MCF 10A (cell line): Measurements from ENCODE around the gene PRKCQ. TPM values are rescaled to one million over a fixed set of nuclear protein-coding genes. Genes with fewer than 3 reads are reported as not detected.

Source experiments
- Bru-seq: library from RNA; stranded (reverse); fragments of 400-500 nt; gene quantifications from one replicate; lab custom pipeline; 2021; lab: Mats Ljungman, UMichigan
- BruChase-seq, 2 experiments: library from RNA; stranded (reverse); fragments of 400-500 nt; gene quantifications; one replicate each; lab custom pipeline; 2021; lab: Mats Ljungman, UMichigan
- BruUV-seq: library from RNA; stranded (reverse); fragments of 400-500 nt; replicated peaks from 2 replicates; lab custom pipeline; 2021; lab: Mats Ljungman, UMichigan
- CTCF ChIA-PET: fragments of 300-600 bp; sonication (Branson Sonifier 250); formaldehyde crosslinking; extraction: SDS; loops from one replicate; lab custom pipeline; 2021; ENCODE audit warnings: antibody characterized with exemption, inconsistent platforms; lab: Yijun Ruan, JAX
- POLR2A ChIA-PET: fragments of 300-600, 350-650 bp; sonication (Branson Sonifier 250); formaldehyde crosslinking; extraction: SDS; loops from one replicate; lab custom pipeline; 2020; ENCODE audit warnings: antibody characterized with exemption, inconsistent platforms; lab: Yijun Ruan, JAX
- DNase-seq: peaks from one replicate; pipeline ENCODE4 v3.0.0-alpha.2; 2018; ENCODE audit not compliant: unreplicated experiment
- H3K27ac Mint-ChIP-seq: one replicate; pipeline ENCODE4 v1.8.0; 2022; ENCODE audit warnings: mild to moderate bottlenecking, low read depth, mixed read lengths; ENCODE audit not compliant: unreplicated experiment
- H3K27me3 Mint-ChIP-seq: one replicate; pipeline ENCODE4 v1.8.0; 2022; ENCODE audit warnings: mixed read lengths; ENCODE audit not compliant: insufficient read depth, unreplicated experiment
- H3K36me3 Mint-ChIP-seq: one replicate; pipeline ENCODE4 v1.8.0; 2022; ENCODE audit warnings: mild to moderate bottlenecking, moderate library complexity, mixed read lengths; ENCODE audit not compliant: insufficient read depth, unreplicated experiment
- H3K4me1 Mint-ChIP-seq: one replicate; pipeline ENCODE4 v1.8.0; 2022; ENCODE audit warnings: mixed read lengths; ENCODE audit not compliant: insufficient read depth, unreplicated experiment
- H3K4me3 Mint-ChIP-seq: one replicate; pipeline ENCODE4 v1.8.0; 2022; ENCODE audit warnings: mild to moderate bottlenecking, moderate library complexity, mixed read lengths; ENCODE audit not compliant: unreplicated experiment
- H3K9me3 Mint-ChIP-seq: one replicate; pipeline ENCODE4 v1.8.0; 2022; ENCODE audit warnings: mixed read lengths; ENCODE audit not compliant: unreplicated experiment
- CTCF ChIP-seq: fragments of 200-600 bp; IDR thresholded peaks from one replicate; pipeline ENCODE4 v1.8.0; 2022; ENCODE audit warnings: antibody characterized with exemption, mild to moderate bottlenecking; ENCODE audit not compliant: unreplicated experiment
- intact Hi-C: fragments of 100-400 bp; cut with micrococcal nuclease; formaldehyde crosslinking; loops from 2 replicates; pipeline ENCODE4 v1.14.1; 2022
- long read RNA-seq: library from polyadenylated mRNA; stranded (forward); transcript quantifications from one replicate; pipeline ENCODE4 v2.0.0, GENCODE V29; 2022
- total RNA-seq: library from RNA; stranded (reverse); gene quantifications from 2 replicates; pipeline ENCODE4 v1.2.3, GENCODE V29; 2022

PRKCQ gene
- total RNA-seq (0.44 and 0.52 TPM in 2 replicates), Bru-seq, nascent RNA (percentile 24 among the genes with signal in this experiment), BruChase-seq, experiment 1, labeled RNA remaining after a 6-hour chase (percentile 14 among the genes with signal in this experiment), BruChase-seq, experiment 2, labeled RNA remaining after a 2-hour chase (percentile 18 among the genes with signal in this experiment)
- long read RNA-seq, partial matches to known transcripts, result 0 of 1 reads
- long read RNA-seq, other reads (novel, unspliced or antisense), result 0 of 1 reads

DNA sequence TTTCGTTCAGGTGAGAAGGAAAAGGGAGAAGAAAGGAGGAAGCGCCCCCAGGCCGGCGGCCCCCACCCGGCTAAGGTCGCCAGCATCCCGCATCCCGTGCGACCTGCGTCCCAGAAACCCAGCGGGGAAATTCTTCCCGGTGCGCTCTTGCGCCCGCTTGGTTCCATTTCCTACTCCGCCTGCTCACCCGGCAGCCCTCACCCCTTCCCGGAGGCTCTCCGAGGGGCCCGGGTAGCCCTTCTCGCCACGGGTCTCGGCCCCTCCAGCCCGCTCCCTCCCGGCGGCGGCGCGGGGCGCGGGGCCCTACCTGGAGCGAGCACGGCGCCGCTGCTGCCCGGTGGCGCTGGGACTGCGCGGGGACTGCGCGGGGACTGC is at the start of gene PRKCQ:
Gene PRKCQ (minus strand): TSS at position 373 of the 375 bp plus-strand sequence. CDS start 65,141 bp downstream, outside the sequence.
- POLR2A ChIA-PET, result no interaction called here

GRCh38 chr10:6625428-6625827 is 45.4 kb upstream of the PRKCQ start:
- BruUV-seq, result no TSS peak
- intact Hi-C loops, result no loop called here

More for the DNA sequence above, at the start of gene PRKCQ:
- peak within 1 kb of the TSS; percentile 81 for H3K4me3 Mint-ChIP-seq
- intact Hi-C loops, result loop anchor here (1.0 kb wide), 4 partner anchors 68 to 163 kb away; no protein-coding TSS in a partner anchor
- DNase-seq, result peak; percentile 17
- peak within 1 kb of the TSS; percentile 49 for H3K27ac Mint-ChIP-seq
- TF ChIP-seq CTCF, result no peak
- no peaks in the 10 kb centered on the region for H3K9me3 Mint-ChIP-seq
- no peaks in the 10 kb centered on the region for H3K4me1 Mint-ChIP-seq
- peaks cover 33% of the 10 kb centered on the region for H3K27me3 Mint-ChIP-seq
- CTCF ChIA-PET, result interaction anchor here (0.8 to 2.8 kb wide), 5 partner anchors 16 to 88 kb away, joined by 3 to 24 read pairs (median 4); no protein-coding TSS in a partner anchor
- BruUV-seq, result no TSS peak
- peaks cover 4% of the 10 kb centered on the region for H3K36me3 Mint-ChIP-seq

DNA sequence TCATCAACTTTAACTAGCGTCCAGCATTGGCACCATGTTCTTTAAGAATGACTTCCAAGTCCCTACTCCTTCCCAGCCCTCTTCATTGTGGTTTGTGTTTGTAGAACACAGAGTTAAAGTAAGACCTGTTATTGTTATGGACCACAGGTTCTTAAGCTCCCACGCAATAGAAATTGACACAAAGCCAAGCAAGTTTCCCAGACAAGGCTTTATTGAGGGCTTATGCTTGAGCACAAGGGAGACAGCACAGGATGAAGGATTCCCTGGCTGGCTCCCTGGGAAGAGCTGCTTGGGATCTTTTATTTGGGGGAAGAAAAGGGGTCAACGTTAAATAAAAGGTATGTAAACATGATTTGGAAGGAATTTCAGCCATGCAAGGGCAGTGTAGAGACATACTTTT is 44.3 kb upstream of the PRKCQ start:
- BruUV-seq, result no TSS peak
- H3K4me3 Mint-ChIP-seq, result no peak overlapping the region
- intact Hi-C loops, result no loop called here
- H3K9me3 Mint-ChIP-seq, result no peaks in the 10 kb centered on the region
- no peak overlapping the region for H3K27ac Mint-ChIP-seq
- H3K27me3 Mint-ChIP-seq, result peaks cover 41% of the 10 kb centered on the region
- no peak for TF ChIP-seq CTCF
- H3K4me1 Mint-ChIP-seq, result no peaks in the 10 kb centered on the region
- no peaks in the 10 kb centered on the region for H3K36me3 Mint-ChIP-seq
- no peak for DNase-seq
- ChIA-PET CTCF (interaction anchor here (0.6 kb wide), 1 partner anchor 808 kb away, joined by 3 read pairs; no protein-coding TSS in a partner anchor), POLR2A (interaction anchor here (0.6 kb wide), 1 partner anchor 62 kb away, joined by 3 read pairs; no protein-coding TSS in a partner anchor)

More at GRCh38 chr10:6625428-6625827, 45.4 kb upstream of the PRKCQ start:
- Mint-ChIP-seq H3K27ac (no peak overlapping the region), H3K4me1 (no peaks in the 10 kb centered on the region), H3K4me3 (no peak overlapping the region), H3K9me3 (no peaks in the 10 kb centered on the region), H3K36me3 (no peaks in the 10 kb centered on the region), H3K27me3 (peaks cover 41% of the 10 kb centered on the region)
- POLR2A ChIA-PET, result no interaction called here
- CTCF ChIA-PET, result no interaction called here
- no peak for TF ChIP-seq CTCF
- no peak for DNase-seq

GRCh38 chr10:6622921-6623320 is 42.8 kb upstream of the PRKCQ start:
- ChIA-PET CTCF (interaction anchor here (0.6 to 1.4 kb wide), 3 partner anchors 222 to 382 kb away, joined by 3 to 5 read pairs (median 4); no protein-coding TSS in a partner anchor), POLR2A (interaction anchor here (1.3 kb wide), 1 partner anchor 12 kb away, joined by 3 read pairs; no protein-coding TSS in a partner anchor)
- no peak overlapping the region for H3K4me3 Mint-ChIP-seq
- H3K27ac Mint-ChIP-seq, result no peak overlapping the region
- no TSS peak for BruUV-seq
- TF ChIP-seq CTCF, result no peak
- no peaks in the 10 kb centered on the region for H3K4me1 Mint-ChIP-seq
- H3K9me3 Mint-ChIP-seq, result no peaks in the 10 kb centered on the region
- no peaks in the 10 kb centered on the region for H3K36me3 Mint-ChIP-seq
- peaks cover 39% of the 10 kb centered on the region for H3K27me3 Mint-ChIP-seq
- intact Hi-C loops, result no loop called here
- no peak for DNase-seq
